ENCODE results near the gene PRELID3B.

PRELID3B gene

DNA sequence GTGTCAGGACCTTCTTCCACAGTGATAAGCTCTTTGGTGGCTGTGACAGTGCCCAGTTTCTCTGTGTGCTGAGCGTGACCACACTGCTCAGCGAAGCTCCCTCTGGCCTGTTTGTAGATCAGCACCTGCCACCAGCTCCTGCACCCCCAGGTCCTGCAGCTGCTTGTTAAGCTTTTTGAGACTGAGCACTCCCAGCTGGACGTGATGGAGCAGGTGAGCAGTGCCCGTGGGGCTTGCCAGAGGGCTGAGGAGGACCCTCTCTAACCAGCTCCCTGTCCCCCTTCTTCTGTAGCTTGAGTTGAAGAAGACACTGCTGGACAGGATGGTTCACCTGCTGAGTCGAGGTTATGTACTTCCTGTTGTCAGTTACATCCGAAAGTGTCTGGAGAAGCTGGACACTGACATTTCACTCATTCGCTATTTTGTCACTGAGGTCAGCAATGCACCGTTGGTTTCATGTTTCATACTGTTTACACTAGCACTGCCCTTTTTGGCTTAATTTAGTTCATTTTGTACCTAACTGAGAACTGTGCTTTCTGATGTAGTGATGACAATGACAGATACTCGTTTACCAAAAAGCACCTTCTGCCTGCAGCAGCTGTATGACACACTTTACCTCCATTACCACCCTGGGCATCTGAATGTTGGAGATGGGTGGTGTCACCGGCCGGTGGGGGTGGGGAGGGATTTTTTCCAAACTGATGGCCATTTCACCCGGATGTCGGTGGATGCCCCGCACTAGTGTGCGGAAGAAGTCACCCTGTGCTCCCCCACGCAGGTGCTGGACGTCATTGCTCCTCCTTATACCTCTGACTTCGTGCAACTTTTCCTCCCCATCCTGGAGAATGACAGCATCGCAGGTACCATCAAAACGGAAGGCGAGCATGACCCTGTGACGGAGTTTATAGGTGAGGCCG is 49.0 kb downstream of the PRELID3B start:
- DNase-seq (ENCODE audit: low read depth): no peak

DNA sequence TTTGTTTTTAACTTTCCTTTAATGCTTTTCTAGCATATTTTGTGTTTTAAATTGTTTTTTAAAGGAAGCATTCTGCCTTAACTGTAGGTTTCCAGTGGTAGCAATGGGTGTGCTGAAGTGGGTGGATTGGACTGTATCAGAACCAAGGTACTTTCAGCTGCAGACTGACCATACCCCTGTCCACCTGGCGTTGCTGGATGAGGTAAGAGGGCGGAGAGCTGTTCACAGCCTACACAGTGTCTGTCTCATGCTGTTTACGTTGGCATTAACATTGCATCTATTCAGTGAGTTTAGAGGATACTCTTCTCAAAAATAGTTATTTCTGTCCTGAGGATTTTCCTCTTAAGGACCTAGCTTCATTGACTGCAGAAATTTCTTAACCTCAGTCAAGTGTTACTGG is 49.7 kb downstream of the PRELID3B start:
- no peak for DNase-seq (ENCODE audit: low read depth)

DNA sequence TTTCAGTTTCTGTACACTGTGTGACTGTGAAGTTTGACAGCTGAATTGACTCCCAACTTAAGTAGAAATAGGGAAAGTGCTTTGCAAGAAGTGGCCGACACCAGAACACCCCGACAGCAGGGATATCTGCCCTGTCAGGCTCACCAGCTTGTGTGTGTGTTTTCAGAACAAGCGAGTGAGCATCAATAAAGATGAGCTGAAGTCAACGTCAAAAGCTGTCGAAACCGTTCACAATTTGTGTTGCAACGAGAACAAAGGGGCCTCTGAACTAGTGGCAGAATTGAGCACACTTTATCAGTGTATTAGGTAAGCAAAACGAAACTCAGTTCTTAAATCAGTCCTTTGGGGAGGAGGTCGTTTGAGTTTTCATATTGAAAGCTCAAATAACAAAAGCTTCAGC is 50.9 kb downstream of the PRELID3B start:
- no peak for DNase-seq (ENCODE audit: low read depth)

DNA sequence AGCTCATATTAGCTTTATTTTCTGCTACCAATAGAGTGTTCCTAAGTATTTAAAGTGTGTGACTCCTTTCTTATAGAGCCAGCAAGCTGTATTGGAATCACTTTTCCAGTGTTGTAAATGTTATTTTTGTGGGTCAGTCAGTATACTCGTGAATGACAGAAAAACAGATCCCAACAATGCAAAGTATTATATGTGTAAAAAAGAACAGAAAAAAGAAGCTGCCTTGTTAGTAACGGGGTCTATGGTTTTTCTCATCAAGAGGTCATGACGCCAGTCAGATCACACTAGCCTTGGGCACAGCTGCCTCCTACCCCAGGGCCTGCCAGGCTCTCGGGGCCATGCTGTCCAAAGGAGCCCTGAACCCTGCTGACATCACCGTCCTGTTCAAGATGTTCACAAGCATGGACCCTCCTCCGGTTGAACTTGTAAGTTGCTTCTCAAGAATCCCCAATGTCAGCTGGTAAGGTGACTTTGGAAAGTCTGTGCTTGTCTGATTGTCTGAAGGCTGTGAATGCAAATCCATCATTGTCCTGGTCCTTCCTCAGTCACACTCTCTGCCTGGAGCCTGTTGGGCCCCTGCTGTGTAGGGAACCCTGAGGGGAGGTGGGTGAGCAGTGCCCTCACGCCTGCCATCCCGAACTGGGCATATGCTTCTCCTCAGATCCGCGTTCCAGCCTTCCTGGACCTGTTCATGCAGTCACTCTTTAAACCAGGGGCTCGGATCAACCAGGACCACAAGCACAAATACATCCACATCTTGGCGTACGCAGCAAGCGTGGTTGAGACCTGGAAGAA is 51.7 kb downstream of the PRELID3B start:
- no peak for DNase-seq (ENCODE audit: low read depth)

DNA sequence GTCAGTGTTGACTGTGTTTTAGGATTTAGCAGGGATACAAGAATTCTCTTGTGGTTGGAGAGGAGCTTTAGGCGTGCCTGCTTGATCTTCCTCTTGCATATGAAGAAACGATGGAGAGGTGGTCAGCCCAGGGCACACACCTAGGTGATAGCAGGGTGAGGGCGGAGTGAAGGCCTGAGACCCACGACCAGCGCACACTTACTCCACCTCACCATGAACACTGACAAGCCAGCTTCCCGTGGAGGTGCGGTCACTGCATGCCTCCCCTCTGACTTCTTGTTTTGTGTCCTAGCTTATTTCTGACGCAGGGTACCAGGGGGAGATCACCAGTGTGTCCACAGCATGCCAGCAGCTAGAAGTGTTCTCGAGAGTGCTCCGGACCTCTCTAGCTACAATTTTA is 53.4 kb downstream of the PRELID3B start:
- DNase-seq (ENCODE audit: low read depth): no peak

DNA sequence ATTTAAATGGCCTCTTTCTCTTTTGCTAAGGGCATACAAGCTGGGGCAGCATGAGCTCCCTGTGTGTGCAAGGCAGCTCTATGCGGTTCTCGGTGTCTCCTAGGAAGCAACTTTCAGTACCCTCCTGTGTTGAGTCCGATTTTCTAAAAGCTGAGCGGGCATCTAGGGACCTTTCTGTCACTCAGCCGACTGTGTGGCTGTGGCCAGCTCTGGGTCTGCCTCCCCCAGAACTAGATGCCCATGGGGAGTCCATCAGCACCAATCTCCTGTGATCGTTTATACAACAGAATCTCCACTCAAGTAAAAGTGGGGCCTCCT is 54.1 kb downstream of the PRELID3B start:
- no peak for DNase-seq (ENCODE audit: low read depth)

DNA sequence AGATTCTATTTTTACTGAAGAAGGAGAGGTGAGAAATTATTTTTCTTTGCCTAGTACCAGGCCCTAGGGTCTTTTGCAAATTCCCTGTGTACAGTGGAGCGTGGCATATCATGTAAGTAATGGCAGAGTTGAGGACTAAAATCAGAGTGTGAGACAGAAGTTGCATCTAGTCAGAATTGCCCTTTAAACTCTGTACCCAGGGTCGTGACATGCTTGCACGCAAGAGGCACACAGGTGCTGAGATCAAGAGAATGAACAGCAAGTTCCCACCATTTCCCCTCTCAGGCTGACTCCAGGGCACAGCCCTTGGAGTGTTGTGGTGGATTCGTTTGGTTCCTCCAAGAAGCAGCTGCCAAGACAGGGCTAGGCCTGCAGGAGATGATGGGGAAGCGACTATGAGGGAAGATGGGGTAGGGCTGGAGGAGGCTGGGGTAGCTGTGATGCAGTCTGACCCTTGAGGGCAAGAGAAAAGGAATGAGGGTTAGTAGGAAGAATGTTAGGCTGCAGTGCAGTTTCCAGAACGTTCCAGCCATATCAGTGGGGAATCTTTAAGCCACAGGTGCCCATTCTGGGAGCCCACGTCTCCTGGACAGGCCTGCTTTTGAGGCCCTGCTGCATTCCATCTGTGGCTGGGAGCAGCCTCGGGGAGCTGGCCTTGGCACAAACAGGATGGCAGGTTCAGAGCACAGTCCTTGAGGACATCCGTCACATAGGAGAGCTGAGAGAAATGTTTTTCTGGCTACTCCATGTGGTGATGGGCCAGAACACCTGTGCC is 54.6 kb downstream of the PRELID3B start:
- DNase-seq (ENCODE audit: low read depth): no peak

DNA sequence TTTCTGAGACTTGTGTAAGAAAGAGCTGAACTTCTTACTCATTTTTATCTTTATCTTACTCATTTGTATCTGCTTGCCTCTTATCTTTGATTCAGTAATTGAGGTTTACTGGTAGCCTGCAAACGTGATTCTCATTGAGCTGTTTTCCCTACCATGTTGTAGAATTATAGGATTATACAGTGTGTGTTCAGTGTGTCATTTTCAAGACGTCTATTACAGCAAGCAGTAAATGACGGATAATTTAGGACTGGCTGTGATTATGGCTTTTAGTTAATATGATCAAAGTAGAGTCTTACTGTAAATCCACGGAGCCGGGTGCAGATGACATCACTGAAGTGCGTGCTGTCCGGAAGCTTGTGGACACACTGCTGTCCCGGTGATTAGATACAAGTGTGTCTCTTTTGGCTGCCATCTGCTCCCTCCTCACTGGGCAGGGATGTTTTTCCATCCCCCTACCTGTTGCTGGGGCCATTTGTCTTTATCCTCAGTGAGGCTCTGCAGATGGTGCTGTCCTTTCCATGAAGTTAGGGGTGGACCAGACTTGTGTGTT is 55.5 kb downstream of the PRELID3B start:
- DNase-seq (ENCODE audit: low read depth): no peak

DNA sequence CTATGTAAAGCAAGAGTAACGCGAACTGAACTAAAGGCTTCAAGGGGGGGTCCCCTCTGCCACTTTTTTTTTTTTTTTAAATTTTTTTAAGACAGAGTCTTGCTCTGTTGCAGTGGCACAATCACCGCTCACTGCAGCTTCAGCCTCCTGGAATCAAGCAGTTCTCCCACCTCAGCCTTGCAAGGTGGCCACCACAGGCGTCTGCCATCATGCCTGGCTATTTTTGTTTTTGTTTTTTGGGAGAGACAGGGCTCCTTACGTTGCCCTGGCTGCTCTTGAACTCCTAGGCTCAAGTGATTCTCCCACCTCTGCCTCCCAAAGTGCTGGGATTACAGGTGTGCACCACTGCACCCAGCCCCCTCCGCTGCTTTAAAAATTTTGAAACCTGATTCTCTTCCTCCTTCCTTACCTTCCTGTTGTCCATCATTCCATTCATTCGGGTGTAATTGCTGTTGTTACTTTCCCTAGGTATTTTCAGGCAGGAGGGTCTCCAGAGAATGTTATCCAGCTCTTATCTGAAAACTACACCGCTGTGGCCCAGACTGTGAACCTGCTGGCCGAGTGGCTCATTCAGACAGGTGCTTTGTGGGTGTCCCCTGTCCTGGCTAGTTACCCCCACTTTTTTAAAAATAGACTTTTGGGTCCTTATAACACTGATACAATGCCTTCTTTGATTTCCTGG is 56.2 kb downstream of the PRELID3B start:
- DNase-seq (ENCODE audit: low read depth): no peak

DNA sequence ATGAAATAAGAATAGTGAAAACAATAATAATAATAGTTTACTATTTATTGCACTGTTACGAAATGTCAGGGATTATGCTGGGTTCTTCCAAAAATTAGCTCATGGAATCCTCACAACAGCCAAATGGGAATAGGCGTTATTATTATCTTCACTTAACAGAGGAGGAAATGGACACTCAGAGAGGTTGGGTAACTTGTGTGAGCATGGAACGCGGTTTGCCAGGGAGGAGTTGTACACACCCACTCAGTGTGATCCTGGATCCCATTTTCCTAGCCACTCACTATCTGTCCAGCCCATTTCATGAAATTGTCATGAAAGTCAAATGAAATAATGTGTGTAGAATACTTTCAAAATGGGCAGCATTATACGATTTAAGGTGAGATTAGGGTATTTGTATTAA is 56.9 kb downstream of the PRELID3B start:
- no peak for DNase-seq (ENCODE audit: low read depth)

DNA sequence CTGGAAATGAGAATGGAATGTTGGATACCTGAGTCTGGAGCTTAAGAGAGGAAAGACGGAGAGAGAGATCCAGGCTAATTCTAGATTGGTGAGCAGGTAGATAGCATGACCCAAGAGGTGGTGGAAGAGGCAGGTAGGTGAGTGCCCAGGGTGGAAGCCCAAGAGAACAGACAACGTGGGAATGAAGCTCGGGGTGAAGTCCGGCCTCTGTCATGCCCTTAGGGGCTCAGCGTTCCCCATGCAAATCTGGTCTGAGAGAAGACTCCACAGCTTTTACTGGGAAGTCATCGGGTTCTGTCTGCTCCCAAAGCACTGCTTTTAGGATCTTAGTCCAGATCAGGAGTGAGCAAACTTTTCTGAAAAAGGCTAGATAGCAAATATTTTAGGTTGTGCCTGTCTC is 57.9 kb downstream of the PRELID3B start:
- DNase-seq (ENCODE audit: low read depth): no peak

Data from stimulated activated CD8-positive, alpha-beta memory T cell treated with anti-CD3 and anti-CD28 coated beads, Interleukin-7, amount 100 ng/mL, for 24 hours (primary cell).